Measurements from ENCODE around the gene SDHAF1.
"Not testable (repeated sequence)": the region's sequence is repeated elsewhere in the genome, so short reads cannot be mapped to it uniquely, and the experiment has no call there.

SDHAF1 gene

DNA sequence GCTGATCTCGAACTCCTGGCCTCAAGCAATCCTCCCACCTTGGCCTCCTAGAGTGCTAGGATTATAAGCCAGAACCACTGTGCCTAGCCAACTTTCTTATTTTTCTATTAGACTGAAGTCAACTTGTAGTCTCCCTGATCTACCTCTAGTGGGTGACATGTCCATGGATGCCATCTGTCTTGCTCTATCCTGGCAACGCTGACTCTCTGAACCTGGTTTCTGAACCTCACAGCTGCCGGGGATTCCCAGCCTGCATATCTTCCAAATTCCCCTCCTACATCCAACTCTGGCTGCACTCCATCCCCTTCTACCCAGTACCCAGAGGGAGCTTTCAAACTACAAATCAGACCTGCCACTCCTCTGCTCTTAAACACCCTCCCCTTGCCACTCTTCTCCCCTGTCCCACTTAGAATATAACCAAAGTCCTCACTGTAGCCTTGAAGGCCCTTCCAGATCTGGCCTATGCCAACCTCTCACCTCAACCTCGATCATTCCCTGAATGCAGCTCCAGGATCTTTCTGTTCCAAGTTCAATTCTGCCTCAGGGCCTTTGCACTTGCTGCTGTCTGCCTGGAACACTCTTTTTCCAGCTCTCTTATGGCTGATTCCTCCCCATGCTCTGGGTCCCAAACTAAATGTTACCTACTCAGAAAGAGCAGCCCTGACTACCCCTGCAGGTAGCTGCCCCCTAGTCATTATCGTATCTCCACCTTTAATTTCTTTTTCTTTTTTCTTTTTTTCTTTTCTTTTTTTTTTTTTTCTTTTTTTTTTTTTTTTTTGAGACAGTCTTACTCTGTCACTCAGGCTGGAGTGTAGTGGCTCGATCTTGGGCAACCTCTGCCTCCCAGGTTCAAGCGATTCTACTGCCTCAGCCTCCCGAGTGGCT is 35.5 kb downstream of the SDHAF1 start:
- TF ChIP-seq, protein P1, sequence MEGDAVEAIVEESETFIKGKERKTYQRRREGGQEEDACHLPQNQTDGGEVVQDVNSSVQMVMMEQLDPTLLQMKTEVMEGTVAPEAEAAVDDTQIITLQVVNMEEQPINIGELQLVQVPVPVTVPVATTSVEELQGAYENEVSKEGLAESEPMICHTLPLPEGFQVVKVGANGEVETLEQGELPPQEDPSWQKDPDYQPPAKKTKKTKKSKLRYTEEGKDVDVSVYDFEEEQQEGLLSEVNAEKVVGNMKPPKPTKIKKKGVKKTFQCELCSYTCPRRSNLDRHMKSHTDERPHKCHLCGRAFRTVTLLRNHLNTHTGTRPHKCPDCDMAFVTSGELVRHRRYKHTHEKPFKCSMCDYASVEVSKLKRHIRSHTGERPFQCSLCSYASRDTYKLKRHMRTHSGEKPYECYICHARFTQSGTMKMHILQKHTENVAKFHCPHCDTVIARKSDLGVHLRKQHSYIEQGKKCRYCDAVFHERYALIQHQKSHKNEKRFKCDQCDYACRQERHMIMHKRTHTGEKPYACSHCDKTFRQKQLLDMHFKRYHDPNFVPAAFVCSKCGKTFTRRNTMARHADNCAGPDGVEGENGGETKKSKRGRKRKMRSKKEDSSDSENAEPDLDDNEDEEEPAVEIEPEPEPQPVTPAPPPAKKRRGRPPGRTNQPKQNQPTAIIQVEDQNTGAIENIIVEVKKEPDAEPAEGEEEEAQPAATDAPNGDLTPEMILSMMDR (IDR thresholded peaks at IDR 0.05; ENCODE audit: extremely low read depth, insufficient read depth, missing control alignments) = no peak
- DNase-seq (ENCODE audit: low spot score) = no peak
- in situ Hi-C loops (cut with MboI; ENCODE audit: low pct_unique_long_range_greater_than_20kb, low sequenced_read_pairs, unreplicated experiment) = no loop called here

DNA sequence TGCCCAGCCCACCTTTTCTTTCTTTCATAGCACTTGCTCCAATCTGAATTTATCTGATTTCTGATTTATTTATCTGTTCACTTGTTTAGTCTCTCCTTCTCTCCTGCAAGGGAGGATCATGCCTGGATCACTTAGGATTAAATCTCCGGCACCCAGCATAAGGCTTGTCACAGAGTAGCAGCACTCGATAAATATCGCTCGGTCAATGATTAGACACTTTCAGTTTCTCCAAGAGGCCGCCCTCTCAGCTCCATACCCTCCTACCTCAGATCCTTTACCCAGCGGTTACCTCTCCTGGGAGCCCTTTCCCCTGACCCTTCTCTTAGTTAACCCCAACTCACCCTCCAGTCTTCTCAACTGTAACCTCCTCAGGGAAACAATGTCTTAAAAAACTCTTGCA is 36.3 kb downstream of the SDHAF1 start:
- in situ Hi-C loops (cut with MboI; ENCODE audit: low pct_unique_long_range_greater_than_20kb, low sequenced_read_pairs, unreplicated experiment) = no loop called here
- TF ChIP-seq, protein P1 (IDR thresholded peaks at IDR 0.05; ENCODE audit: extremely low read depth, insufficient read depth, missing control alignments) = no peak
- no peak for DNase-seq (ENCODE audit: low spot score)

DNA sequence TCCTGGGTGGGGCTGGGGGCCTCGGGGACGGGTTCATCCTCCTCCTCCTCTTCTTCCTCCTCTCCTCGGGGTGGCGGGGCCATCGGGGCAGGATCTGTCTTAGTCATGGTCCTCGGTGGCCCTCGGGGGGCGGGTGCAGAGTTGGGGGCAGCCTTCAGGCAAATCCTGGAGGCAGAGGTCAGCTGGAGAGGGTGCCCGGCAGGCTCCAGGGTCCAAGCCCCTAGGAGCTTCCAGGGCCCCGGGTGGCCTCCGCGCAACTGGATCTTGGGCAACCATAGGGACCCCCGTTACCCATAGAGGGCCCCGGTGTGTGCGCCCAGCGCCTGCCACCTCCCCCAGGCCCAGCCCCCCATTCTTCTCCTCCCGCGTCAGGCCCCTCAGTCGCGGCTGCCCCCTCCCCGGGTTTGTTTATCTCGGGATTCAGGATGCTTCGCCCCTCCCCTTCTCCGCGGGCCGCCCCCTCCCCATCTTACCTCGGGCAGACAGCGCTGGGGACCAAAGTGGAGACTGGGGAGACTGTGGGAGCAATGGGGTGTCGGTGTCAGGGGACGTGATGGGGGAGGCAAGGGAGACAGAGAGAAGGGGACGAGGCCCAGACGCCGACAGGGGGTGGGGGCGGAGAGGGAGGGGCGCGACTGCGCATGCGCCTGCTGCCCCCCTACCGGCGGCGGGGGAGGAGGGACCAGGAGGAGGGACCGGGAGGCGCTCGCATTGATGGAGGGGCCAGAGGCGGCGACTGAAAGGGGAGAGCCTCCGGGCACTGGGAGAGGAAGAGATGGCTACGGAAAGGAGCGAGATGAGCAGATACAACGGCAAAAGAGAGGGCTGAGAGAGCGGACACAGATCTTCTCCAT is 37.5 kb downstream of the SDHAF1 start, which contains the start of gene CLIP3:
Gene CLIP3, minus strand, starts transcription at position 623 of the 854 bp plus-strand sequence. Its CDS starts 516 bp downstream, at position 107.
- TF ChIP-seq, protein P1 (IDR thresholded peaks at IDR 0.05; ENCODE audit: extremely low read depth, insufficient read depth, missing control alignments) = no peak
- peak; percentile 86 for DNase-seq (ENCODE audit: low spot score)

DNA sequence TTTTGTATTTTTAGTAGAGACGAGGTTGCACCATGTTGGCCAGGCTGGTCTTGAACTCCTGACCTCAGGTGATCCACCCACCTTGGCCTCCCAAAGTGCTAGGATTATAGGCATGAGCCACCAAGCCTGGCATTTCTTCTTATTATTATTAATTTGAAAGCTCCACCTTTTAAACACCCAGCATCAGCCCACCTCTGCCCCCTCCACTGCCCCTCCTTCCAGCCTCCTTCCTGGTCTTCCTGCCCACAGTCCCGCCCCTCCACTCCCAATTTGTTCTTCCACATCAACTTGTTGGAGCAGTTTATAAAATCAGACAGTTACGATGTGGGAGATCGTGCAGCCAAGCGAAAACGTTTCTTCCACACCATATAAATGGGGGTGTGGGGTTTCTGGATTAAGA is 45.5 kb downstream of the SDHAF1 start:
- in situ Hi-C loops (cut with MboI; ENCODE audit: low pct_unique_long_range_greater_than_20kb, low sequenced_read_pairs, unreplicated experiment) = no loop called here
- no peak for DNase-seq (ENCODE audit: low spot score)
- TF ChIP-seq, protein P1 (IDR thresholded peaks at IDR 0.05; ENCODE audit: extremely low read depth, insufficient read depth, missing control alignments) = no peak

More for the DNA sequence above, 37.5 kb downstream of the SDHAF1 start, which contains the start of gene CLIP3:
- in situ Hi-C loops (cut with MboI; ENCODE audit: low pct_unique_long_range_greater_than_20kb, low sequenced_read_pairs, unreplicated experiment) = no loop called here

DNA sequence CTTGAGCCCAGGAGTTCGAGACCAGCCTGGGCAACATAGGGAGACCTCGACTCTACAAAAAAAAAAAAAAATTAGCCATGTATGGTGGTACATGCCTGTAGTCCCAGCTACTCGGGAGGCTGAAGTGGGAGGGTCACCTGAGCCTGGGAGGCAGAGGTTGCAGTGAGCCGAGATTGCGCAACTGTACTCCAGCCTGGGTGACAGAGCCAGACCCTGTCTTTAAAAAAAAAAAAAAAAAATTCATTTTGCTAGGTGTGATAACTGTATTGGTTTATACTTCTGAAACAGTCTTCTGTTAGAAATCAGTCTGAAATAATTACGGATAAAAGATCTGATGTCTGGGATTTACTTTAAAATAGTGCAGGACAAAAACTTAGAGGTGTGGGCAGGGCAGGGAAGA is 46.1 kb downstream of the SDHAF1 start:
- DNase-seq (ENCODE audit: low spot score); in situ Hi-C loops (cut with MboI; ENCODE audit: low pct_unique_long_range_greater_than_20kb, low sequenced_read_pairs, unreplicated experiment): not testable (repeated sequence)

DNA sequence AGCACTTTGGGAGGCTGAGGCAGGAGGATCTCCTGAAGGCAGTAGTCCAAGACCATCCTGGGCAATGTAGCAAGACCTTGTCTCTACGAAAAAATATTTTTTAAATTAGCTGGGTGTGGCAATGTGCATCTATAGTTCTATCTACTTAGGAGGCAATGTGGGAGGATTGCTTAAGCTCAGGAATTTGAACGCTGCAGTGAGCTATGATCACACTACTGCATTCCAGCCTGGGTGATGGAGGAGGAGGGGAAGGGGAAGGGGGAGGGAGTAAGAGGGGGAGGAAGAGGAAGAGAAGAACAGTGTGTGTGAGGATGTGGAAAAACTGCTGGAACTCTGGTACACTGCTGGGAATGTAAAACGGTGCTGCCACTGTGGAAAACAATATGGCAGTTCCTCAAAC is 46.8 kb downstream of the SDHAF1 start:
- in situ Hi-C loops (cut with MboI; ENCODE audit: low pct_unique_long_range_greater_than_20kb, low sequenced_read_pairs, unreplicated experiment) = no loop called here
- no peak for DNase-seq (ENCODE audit: low spot score)
- TF ChIP-seq, protein P1 (IDR thresholded peaks at IDR 0.05; ENCODE audit: extremely low read depth, insufficient read depth, missing control alignments) = no peak

Measured in GM13977 (cell line).